HG02759 (cell line): Measurements from ENCODE around the gene SLC8A3.
"Not testable (repeated sequence)": the region's sequence is repeated elsewhere in the genome, so short reads cannot be mapped to it uniquely, and the experiment has no call there.

ENCODE experiments used
- ATAC-seq: cut with Tn5 transposase; IDR thresholded peaks from one replicate; pipeline ENCODE4 v1.9.1; 2021; ENCODE audit warnings: mild to moderate bottlenecking, moderate library complexity; ENCODE audit not compliant: unreplicated experiment

Gene SLC8A3

DNA sequence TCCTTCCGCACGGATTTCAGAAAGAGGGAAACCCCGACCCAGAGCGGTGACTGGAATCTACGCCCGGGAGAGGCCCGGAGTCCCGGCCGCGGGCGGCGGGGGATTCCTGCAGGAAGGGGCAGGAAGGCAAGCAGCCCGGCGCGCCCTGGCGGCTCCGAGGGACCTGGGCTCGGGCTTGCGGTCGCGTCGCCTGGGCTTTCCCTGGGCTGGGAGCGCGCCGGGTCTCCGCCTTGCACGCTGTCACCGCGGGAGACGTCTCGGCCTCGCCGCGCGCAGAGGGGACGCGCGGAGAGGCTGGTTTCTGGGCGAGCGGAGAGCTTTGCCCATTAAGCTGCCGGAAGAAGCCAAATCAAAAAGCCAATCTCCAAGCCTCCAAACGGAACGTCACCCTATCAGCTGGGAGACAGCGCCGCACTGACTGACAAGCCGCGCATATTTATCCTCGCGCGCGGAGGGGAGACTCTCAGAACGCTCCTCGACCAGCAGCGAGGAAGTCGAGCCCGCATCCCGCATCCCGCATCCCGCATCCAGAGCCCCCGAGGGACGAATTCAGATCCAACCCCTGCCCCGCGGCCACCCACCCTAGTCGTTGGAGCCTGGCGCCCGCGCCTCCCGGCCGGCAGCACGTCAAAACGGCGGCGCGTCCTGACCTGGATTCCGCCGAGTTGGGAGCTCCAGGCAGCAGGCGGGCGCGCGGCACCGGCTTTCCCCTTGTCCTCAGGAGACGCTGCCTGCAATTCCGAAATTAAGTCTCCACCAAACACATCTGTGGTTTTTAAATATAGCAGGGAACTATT is at the start of gene SLC8A3:
Gene SLC8A3, minus strand, starts transcription at position 293 of the 797 bp plus-strand sequence. CDS start 20,529 bp downstream, outside the sequence.
- ATAC-seq = peak; percentile 42

- ATAC-seq = no peak
Measured at GRCh38 chr14:70237710-70238109, 49.0 kb upstream of the SLC8A3 start.

GRCh38 chr14:70234066-70234950 is 45.6 kb upstream of the SLC8A3 start:
- ATAC-seq = no peak

GRCh38 chr14:70231756-70232544 is 43.2 kb upstream of the SLC8A3 start:
- ATAC-seq = not testable (repeated sequence)

- not testable (repeated sequence) for ATAC-seq
Measured at GRCh38 chr14:70229877-70230640, 41.3 kb upstream of the SLC8A3 start.

GRCh38 chr14:70213721-70214282 is 25.1 kb upstream of the SLC8A3 start:
- no peak for ATAC-seq

DNA sequence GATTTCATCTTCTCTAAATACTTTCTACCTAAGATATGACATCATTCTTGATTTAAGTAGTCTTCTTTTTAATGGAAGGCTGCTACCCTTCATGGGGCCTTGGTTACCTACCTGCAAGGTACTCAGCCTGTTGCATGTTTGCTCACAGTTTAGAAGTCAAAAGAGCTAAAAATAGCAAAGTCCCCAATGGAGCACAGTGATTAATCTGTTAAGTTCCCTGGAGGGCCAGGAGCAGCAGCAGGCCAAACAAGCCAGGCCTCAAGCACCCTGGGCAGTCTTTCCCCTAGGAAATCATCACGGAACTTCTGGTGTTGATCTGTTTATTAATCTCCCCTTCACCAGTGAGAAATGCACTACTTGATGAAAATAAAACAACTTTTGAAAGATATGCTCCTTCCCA is 24.0 kb upstream of the SLC8A3 start:
- no peak for ATAC-seq

GRCh38 chr14:70208380-70208779 is 19.6 kb upstream of the SLC8A3 start:
- ATAC-seq = no peak

DNA sequence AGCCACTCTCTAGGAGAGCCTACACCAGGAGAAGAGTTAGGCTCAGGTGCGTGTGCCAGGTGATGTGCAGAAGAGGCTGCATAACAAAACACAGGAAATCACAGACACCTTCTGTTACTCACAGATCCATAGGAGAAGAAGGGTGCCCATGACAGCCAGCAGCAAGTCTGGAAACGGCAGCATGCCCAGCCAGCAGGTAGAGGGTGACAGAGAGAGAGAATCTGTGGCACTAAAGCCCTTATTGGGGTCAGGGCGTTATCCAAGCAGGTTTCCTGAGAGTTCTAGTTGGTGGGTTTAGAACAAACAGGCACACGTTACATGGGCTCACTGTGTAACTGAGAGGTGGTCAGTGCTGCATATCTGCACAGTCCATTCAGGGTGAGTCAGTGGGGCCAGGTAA is 14.9 kb upstream of the SLC8A3 start:
- no peak for ATAC-seq

DNA sequence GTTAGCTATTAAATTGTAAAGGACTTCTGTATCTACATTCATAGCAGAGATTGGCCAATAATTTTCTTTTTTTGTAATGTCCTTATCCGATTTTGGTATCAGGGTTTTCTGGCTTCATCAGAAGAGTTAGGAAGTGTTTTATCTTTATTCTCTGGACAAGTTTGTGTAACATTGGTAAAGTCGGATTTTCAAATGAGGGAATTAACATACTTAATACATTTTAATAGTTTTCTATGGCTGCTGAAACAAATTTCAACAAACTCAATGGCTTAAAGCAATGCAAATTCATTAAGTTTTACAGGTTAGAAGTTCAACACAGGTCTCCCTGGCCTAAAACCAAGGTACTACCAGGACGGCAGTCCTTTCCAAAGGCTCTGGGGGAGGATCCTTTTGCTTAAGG is 13.2 kb upstream of the SLC8A3 start:
- no peak for ATAC-seq

GRCh38 chr14:70193396-70193795 is 4.6 kb upstream of the SLC8A3 start:
- ATAC-seq = no peak

DNA sequence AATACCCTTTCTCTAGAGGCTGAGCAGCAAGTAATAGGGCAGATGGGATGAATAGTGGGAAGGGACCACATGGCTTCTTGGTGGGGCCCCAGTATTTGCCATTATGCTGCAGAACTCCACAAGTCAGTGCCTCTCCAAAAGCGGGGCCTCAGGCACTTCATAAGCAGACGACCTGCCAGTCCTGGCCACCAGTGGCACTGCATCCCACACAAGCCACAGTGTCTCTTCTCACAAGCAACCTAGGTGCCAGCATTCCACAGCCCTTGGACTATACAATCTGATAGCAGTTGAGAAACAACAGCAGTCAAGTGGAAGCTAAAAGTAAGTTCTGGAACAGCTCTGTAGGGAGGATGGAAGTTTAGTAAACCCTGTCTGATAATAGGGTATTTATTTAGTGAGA is 4.2 kb upstream of the SLC8A3 start:
- no peak for ATAC-seq

DNA sequence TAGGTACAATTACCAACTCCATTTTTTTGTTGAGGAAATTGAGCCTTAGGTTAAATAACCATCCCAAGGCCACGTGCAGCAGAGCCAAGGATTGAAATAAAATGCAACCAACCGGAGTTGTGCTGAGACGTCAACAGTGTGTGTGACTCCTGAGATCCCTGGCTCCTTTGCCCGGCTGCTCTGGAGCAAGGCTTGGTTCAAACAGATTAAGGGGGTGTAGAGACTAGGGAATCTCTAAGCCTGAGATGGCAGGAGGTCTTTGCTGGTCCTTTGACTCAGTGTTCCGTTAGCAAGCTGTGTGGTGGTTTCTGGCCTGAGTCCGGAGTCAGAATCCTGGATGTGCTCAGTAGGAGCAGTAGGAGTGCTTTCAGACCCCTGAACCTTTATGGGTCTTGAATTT is 1.4 kb upstream of the SLC8A3 start:
- no peak for ATAC-seq

DNA sequence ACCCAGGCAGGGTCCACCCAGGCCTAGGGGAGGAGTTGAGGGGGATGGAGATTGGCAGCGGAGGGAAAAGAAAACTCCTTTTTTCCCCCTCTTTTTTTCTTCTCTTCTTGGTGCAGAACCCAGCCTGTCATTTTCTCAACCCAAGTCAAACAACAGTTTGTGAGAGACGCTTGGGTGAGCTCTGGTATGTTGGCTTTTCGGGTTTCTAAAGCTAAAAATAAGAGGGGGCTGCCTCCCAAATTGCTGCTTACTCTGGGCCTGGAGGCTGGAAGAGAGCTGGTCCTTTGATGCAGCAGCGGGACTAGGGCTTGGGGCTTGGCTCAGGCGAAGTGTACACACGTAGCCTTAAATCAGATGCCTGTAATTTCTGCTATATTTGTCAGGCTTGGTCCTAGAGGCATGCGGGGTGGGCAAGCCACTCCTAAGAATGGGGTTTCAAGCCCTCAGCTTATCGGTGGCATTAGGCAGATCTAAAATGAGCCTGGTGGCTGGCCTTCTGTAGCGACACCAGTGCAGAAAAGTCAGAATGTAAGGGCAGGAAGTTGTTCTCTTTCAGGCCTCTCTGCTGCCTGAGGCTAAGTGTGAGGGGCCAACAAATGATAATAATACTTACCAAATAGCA is 816 bp upstream of the SLC8A3 start:
- ATAC-seq = no peak

- ATAC-seq = peak; percentile 22
Measured at GRCh38 chr14:70188322-70188658, 461 bp downstream of the SLC8A3 start.

DNA sequence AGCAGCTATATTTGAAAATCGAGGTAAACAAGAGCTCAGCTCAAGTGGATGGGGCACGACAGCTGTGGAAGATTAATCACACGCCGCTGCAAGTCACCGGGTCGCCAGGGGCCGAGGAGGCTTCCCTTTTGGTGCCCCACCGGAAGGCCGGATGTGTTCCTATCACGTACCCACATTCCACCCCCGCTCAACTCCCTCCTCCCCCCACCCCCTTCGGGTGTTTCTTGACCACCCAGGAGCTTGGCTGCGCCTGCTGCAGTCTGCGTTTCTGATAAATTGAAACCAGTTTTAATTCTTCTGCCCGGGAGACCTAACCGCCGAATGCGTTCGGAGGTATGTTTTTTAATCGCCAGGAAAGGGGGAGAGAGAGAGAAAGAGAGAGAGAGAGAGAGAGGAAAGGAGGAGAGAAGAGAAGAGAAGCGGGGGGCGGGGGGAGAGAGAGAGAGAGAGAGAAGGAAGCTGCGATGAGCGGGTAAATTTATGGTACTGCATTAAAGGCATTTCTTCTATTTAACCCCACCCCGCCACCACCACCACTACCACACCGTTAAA is 1.8 kb downstream of the SLC8A3 start:
- peak; percentile 26 for ATAC-seq

GRCh38 chr14:70183991-70184390 is 4.8 kb downstream of the SLC8A3 start:
- ATAC-seq = peak; percentile 49

GRCh38 chr14:70181276-70181675 is 7.5 kb downstream of the SLC8A3 start:
- no peak for ATAC-seq

DNA sequence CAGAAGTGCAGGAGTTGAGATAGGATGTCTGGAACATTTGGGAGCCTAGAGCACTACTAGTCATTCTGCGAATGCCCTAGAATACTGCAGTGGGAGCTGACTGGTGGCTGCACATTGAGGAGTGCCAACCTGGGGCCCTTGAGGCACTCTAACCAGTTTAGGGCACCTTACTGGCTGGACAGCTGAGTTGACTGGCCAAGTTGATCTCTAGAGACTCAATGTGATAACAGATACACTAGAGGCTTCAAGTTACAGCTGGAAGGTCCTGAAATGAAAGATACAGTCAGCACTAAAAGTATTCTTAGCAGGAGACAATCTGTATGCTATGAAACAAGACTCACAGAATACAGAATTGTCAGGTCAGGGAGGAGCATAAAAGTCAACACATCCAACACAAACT is 8.0 kb downstream of the SLC8A3 start:
- ATAC-seq = no peak
